HG03064 (cell line): ENCODE results near the gene LIMK2.

Source experiments
- ATAC-seq: cut with Tn5 transposase; IDR thresholded peaks from one replicate; pipeline ENCODE4 v1.9.1; 2021; ENCODE audit warnings: low read depth; ENCODE audit not compliant: unreplicated experiment

Gene LIMK2

GRCh38 chr22:31271026-31271425 is 58.9 kb downstream of the LIMK2 start:
- no peak for ATAC-seq

GRCh38 chr22:31271485-31271884 is 59.4 kb downstream of the LIMK2 start:
- ATAC-seq: no peak

- no peak for ATAC-seq
Observed at GRCh38 chr22:31272522-31273446, 60.7 kb downstream of the LIMK2 start.

- no peak for ATAC-seq
Observed at GRCh38 chr22:31274017-31274416, 61.9 kb downstream of the LIMK2 start.

- no peak for ATAC-seq
Observed at GRCh38 chr22:31275018-31275417, 62.9 kb downstream of the LIMK2 start.

GRCh38 chr22:31275576-31275975 is 63.5 kb downstream of the LIMK2 start:
- ATAC-seq: no peak

- no peak for ATAC-seq
Observed at GRCh38 chr22:31276426-31277167, 64.5 kb downstream of the LIMK2 start.

- ATAC-seq: no peak
Observed at GRCh38 chr22:31277741-31278140, 65.6 kb downstream of the LIMK2 start.

GRCh38 chr22:31278151-31278621 is 66.1 kb downstream of the LIMK2 start:
- ATAC-seq: no peak

GRCh38 chr22:31278626-31279326 is 66.7 kb downstream of the LIMK2 start:
- ATAC-seq: no peak

GRCh38 chr22:31279327-31279669 is 67.2 kb downstream of the LIMK2 start:
- ATAC-seq: no peak

GRCh38 chr22:31279821-31280505 is 67.9 kb downstream of the LIMK2 start:
- no peak for ATAC-seq

- no peak for ATAC-seq
Observed at GRCh38 chr22:31281733-31282132, 69.6 kb downstream of the LIMK2 start.

- ATAC-seq: no peak
Observed at GRCh38 chr22:31282748-31283468, 70.8 kb downstream of the LIMK2 start.

- ATAC-seq: no peak
Observed at GRCh38 chr22:31284281-31285155, 72.4 kb downstream of the LIMK2 start.

- ATAC-seq: no peak
Observed at GRCh38 chr22:31286360-31287255, 74.5 kb downstream of the LIMK2 start.

GRCh38 chr22:31287818-31288495 is 75.9 kb downstream of the LIMK2 start:
- no peak for ATAC-seq
